Epidermal melanocyte (primary cell): ENCODE results near the gene FAHD2A.
"Not testable (repeated sequence)": the region's sequence is repeated elsewhere in the genome, so short reads cannot be mapped to it uniquely, and the experiment has no call there.

ENCODE experiments used
- DNase-seq: peaks from one replicate; pipeline ENCODE4 v3.0.0; 2011; ENCODE audit warnings: low spot score; ENCODE audit not compliant: insufficient read length

FAHD2A gene

GRCh38 chr2:95402370-95403203 lies at the start of gene FAHD2A:
TSS of gene FAHD2A (plus strand) at chr2:95402708. CDS start at chr2:95405559, 2,851 bp downstream.
- DNase-seq = peak; percentile 97

GRCh38 chr2:95353055-95353575 lies 49.4 kb upstream of the FAHD2A start:
- no peak for DNase-seq

- DNase-seq = no peak
These were observed 48.7 kb upstream of the FAHD2A start for GRCh38 chr2:95353613-95354468.

GRCh38 chr2:95354469-95354901 lies 48.0 kb upstream of the FAHD2A start:
- DNase-seq = no peak

- DNase-seq = no peak
These were observed 47.6 kb upstream of the FAHD2A start for GRCh38 chr2:95354925-95355324.

GRCh38 chr2:95355486-95355885 lies 47.0 kb upstream of the FAHD2A start:
- not testable (repeated sequence) for DNase-seq

- no peak for DNase-seq
These were observed 45.4 kb upstream of the FAHD2A start for GRCh38 chr2:95356821-95357700.

- DNase-seq = no peak
These were observed 44.7 kb upstream of the FAHD2A start for GRCh38 chr2:95357717-95358280.

GRCh38 chr2:95359031-95359430 lies 43.5 kb upstream of the FAHD2A start:
- no peak for DNase-seq

GRCh38 chr2:95359501-95359930 lies 43.0 kb upstream of the FAHD2A start:
- no peak for DNase-seq

- no peak for DNase-seq
These were observed 41.1 kb upstream of the FAHD2A start for GRCh38 chr2:95361216-95361980.

- no peak for DNase-seq
These were observed 40.0 kb upstream of the FAHD2A start for GRCh38 chr2:95362486-95362885.

- DNase-seq = no peak
These were observed 36.0 kb upstream of the FAHD2A start for GRCh38 chr2:95366514-95366913.

GRCh38 chr2:95372216-95372829 lies 30.2 kb upstream of the FAHD2A start:
- DNase-seq = no peak

- no peak for DNase-seq
These were observed 29.7 kb upstream of the FAHD2A start for GRCh38 chr2:95372845-95373244.

- DNase-seq = no peak
These were observed 28.5 kb upstream of the FAHD2A start for GRCh38 chr2:95374029-95374428.

- DNase-seq = no peak
These were observed 28.0 kb upstream of the FAHD2A start for GRCh38 chr2:95374451-95374920.

- no peak for DNase-seq
These were observed 27.5 kb upstream of the FAHD2A start for GRCh38 chr2:95374921-95375471.

- no peak for DNase-seq
These were observed 26.9 kb upstream of the FAHD2A start for GRCh38 chr2:95375532-95376150.
